Measurements from ENCODE around the gene MMP15.

MMP15 gene

GRCh38 chr16:58024486-58025350 is 836 bp upstream of the MMP15 start:
- peak overlapping the region; percentile 32 for H3K4me3 ChIP-seq (ENCODE audit: low read depth, low read length)
- DNase-seq (ENCODE audit: low read depth), result peak; percentile 37
- TF ChIP-seq CTCF (IDR thresholded peaks at IDR 0.05; ENCODE audit: low read depth, low read length) (no peak), POLR2A (IDR thresholded peaks at IDR 0.05; ENCODE audit: extremely low read depth, insufficient read length) (no peak), MAX (IDR thresholded peaks at IDR 0.05; ENCODE audit: low read depth, low read length) (no peak), MYC (IDR thresholded peaks at IDR 0.05; ENCODE audit: low read depth, low read length) (no peak)

GRCh38 chr16:58026139-58026704 is 668 bp downstream of the MMP15 start:
- peak; percentile 61 for DNase-seq (ENCODE audit: low read depth)
- TF ChIP-seq POLR2A (IDR thresholded peaks at IDR 0.05; ENCODE audit: extremely low read depth, insufficient read length), result no peak
- no peak for TF ChIP-seq MAX (IDR thresholded peaks at IDR 0.05; ENCODE audit: low read depth, low read length)
- TF ChIP-seq CTCF (IDR thresholded peaks at IDR 0.05; ENCODE audit: low read depth, low read length), result no peak
- TF ChIP-seq MYC (IDR thresholded peaks at IDR 0.05; ENCODE audit: low read depth, low read length), result no peak
- H3K4me3 ChIP-seq (ENCODE audit: low read depth, low read length), result peak overlapping the region; percentile 7

GRCh38 chr16:58026705-58027160 is 1.2 kb downstream of the MMP15 start:
- no peak for DNase-seq (ENCODE audit: low read depth)
- TF ChIP-seq POLR2A (IDR thresholded peaks at IDR 0.05; ENCODE audit: extremely low read depth, insufficient read length) (no peak), MYC (IDR thresholded peaks at IDR 0.05; ENCODE audit: low read depth, low read length) (no peak), CTCF (IDR thresholded peaks at IDR 0.05; ENCODE audit: low read depth, low read length) (no peak), MAX (IDR thresholded peaks at IDR 0.05; ENCODE audit: low read depth, low read length) (no peak)
- H3K4me3 ChIP-seq (ENCODE audit: low read depth, low read length), result no peak overlapping the region

GRCh38 chr16:58027161-58027915 is 1.8 kb downstream of the MMP15 start:
- DNase-seq (ENCODE audit: low read depth), result no peak
- no peak for TF ChIP-seq POLR2A (IDR thresholded peaks at IDR 0.05; ENCODE audit: extremely low read depth, insufficient read length)
- TF ChIP-seq CTCF (IDR thresholded peaks at IDR 0.05; ENCODE audit: low read depth, low read length), result no peak
- no peak for TF ChIP-seq MYC (IDR thresholded peaks at IDR 0.05; ENCODE audit: low read depth, low read length)
- TF ChIP-seq MAX (IDR thresholded peaks at IDR 0.05; ENCODE audit: low read depth, low read length), result no peak
- H3K4me3 ChIP-seq (ENCODE audit: low read depth, low read length), result no peak overlapping the region

GRCh38 chr16:58027916-58028455 is 2.4 kb downstream of the MMP15 start:
- DNase-seq (ENCODE audit: low read depth), result no peak
- H3K4me3 ChIP-seq (ENCODE audit: low read depth, low read length), result no peak overlapping the region
- TF ChIP-seq MAX (IDR thresholded peaks at IDR 0.05; ENCODE audit: low read depth, low read length) (no peak), MYC (IDR thresholded peaks at IDR 0.05; ENCODE audit: low read depth, low read length) (no peak)

Data from NB4 (cell line).